ENCODE results near the gene TENM4.
A peak's percentile ranks its signal among the peaks of the same experiment; 100 is the strongest.

The TENM4 gene

GRCh38 chr11:79396001-79396400, 44.8 kb downstream of the TENM4 start:
- no peak overlapping the region for H3K4me3 Mint-ChIP-seq
- peaks cover 43% of the 10 kb centered on the region for H3K4me1 Mint-ChIP-seq
- DNase-seq, result no peak
- peaks cover 4% of the 10 kb centered on the region for H3K27me3 Mint-ChIP-seq (ENCODE audit: low read depth, poor library complexity)
- no peak for TF ChIP-seq CTCF (IDR thresholded peaks at IDR 0.05)
- no peak overlapping the region for H3K27ac Mint-ChIP-seq
- H3K36me3 Mint-ChIP-seq (ENCODE audit: low read depth), result peaks cover 1% of the 10 kb centered on the region
- H3K9me3 Mint-ChIP-seq, result no peaks in the 10 kb centered on the region

DNA sequence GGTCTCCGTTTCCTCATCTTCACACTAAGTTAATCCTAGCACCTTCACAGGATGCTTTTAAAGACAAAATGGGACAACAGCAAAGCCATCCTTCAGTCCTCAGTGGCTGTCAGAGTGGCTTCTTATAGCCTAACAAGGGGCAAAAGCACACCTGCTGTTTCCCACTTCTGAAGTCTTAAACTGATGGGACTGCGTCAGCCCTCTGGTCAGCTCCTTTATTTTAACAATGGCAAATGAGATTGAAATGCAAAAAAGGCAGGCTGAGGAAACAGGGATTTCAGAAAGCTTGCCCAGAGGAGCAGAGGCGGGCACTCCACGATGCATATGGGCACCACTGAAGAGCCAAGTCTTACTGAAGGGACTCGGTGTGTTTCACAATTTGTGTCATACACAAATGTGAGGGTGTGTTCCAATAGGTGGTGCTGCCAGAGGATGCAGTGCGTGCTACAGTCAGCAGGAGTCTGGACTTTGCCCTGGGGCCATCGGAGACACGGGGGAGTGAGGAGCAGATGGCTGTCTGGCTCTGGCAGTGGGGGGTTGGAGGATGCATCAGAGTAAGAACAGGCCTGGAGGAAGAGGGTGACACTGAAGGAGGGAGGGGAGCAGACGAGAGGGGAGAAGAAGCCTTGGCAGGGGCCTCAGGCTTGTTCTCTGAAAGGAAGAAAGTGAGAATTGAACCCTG, 47.3 kb downstream of the TENM4 start:
- H3K27ac Mint-ChIP-seq, result peak overlapping the region; percentile 77
- H3K4me1 Mint-ChIP-seq, result peaks cover 43% of the 10 kb centered on the region
- TF ChIP-seq CTCF (IDR thresholded peaks at IDR 0.05), result no peak
- peaks cover 8% of the 10 kb centered on the region for H3K27me3 Mint-ChIP-seq (ENCODE audit: low read depth, poor library complexity)
- peak; percentile 41 for DNase-seq
- H3K36me3 Mint-ChIP-seq (ENCODE audit: low read depth), result peaks cover 5% of the 10 kb centered on the region
- no peak overlapping the region for H3K4me3 Mint-ChIP-seq
- no peaks in the 10 kb centered on the region for H3K9me3 Mint-ChIP-seq

DNA sequence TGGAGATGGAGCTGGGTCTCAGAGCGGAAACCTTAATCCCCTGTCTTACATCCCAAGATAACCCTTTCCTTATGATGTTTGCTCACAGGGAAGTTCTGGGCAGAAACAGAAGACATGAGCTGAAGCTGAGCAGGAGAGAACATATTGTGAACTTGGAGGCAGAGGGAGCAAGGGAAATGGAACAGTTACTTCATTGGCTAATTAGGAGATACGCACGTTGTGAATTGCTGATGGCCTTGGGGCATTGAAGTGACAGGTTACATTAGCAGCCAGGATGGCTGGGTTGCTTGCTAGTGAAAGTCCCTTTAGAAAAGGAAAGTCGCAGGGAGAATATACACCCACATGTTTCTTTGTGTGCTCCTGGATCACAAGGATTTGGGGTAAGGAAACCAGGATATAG, 48.7 kb downstream of the TENM4 start:
- Mint-ChIP-seq H3K36me3 (ENCODE audit: low read depth) (peaks cover 6% of the 10 kb centered on the region), H3K4me1 (peaks cover 43% of the 10 kb centered on the region), H3K9me3 (no peaks in the 10 kb centered on the region), H3K27ac (no peak overlapping the region), H3K27me3 (ENCODE audit: low read depth, poor library complexity) (peaks cover 8% of the 10 kb centered on the region), H3K4me3 (no peak overlapping the region)
- TF ChIP-seq CTCF (IDR thresholded peaks at IDR 0.05), result no peak
- DNase-seq, result no peak

DNA sequence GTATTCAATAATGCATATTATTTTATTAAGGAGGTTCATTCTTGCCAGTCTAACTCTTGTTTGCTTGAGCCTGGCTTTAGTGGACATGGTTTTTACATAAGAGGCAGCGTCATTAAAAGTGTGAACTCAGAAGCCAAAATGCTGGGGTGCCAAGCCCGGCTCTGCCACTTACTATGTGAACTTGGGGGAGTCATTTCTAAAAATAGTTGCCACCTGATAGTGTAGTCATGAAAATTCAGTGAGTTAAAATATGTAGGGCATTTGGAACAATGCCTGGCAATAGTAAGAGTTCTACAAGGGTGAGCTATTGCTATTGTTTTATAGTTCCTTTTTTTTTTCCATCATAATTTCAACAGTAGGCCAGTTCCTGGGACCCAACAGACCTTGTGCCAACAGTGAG, 49.9 kb downstream of the TENM4 start:
- Mint-ChIP-seq H3K4me1 (peaks cover 34% of the 10 kb centered on the region), H3K27ac (no peak overlapping the region), H3K4me3 (no peak overlapping the region), H3K9me3 (no peaks in the 10 kb centered on the region), H3K27me3 (ENCODE audit: low read depth, poor library complexity) (peaks cover 6% of the 10 kb centered on the region), H3K36me3 (ENCODE audit: low read depth) (peaks cover 6% of the 10 kb centered on the region)
- no peak for TF ChIP-seq CTCF (IDR thresholded peaks at IDR 0.05)
- no peak for DNase-seq

- peaks cover 4% of the 10 kb centered on the region for H3K27me3 Mint-ChIP-seq (ENCODE audit: low read depth, poor library complexity)
- H3K36me3 Mint-ChIP-seq (ENCODE audit: low read depth), result peaks cover 6% of the 10 kb centered on the region
- no peaks in the 10 kb centered on the region for H3K9me3 Mint-ChIP-seq
- no peak for DNase-seq
- TF ChIP-seq CTCF (IDR thresholded peaks at IDR 0.05), result no peak
- peaks cover 29% of the 10 kb centered on the region for H3K4me1 Mint-ChIP-seq
- no peak overlapping the region for H3K27ac Mint-ChIP-seq
- H3K4me3 Mint-ChIP-seq, result no peak overlapping the region
Observed at GRCh38 chr11:79390477-79390876, 50.4 kb downstream of the TENM4 start.

DNA sequence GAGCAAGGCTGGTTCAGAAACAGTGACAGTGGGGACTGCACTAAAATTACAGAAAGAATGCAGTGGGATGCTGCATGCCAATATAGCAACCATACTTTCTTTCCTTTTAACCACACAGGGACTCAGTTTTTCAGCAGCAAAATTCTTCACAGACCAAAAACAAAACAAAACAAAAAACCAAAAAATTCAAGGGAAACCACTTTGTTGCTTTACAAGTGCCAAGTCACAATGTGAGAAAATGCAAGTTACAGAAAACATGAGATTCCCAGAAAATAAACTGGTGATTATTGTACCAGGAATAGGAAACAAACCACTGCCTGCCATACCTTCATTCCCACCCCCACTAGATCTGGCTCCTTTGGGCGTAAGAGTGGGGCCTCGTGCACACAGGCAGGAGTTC, 52.6 kb downstream of the TENM4 start:
- TF ChIP-seq CTCF (IDR thresholded peaks at IDR 0.05), result no peak
- no peak for DNase-seq
- peaks cover 6% of the 10 kb centered on the region for H3K36me3 Mint-ChIP-seq (ENCODE audit: low read depth)
- peaks cover 14% of the 10 kb centered on the region for H3K4me1 Mint-ChIP-seq
- peak overlapping the region; percentile 29 for H3K27ac Mint-ChIP-seq
- H3K4me3 Mint-ChIP-seq, result no peak overlapping the region
- H3K9me3 Mint-ChIP-seq, result no peaks in the 10 kb centered on the region
- H3K27me3 Mint-ChIP-seq (ENCODE audit: low read depth, poor library complexity), result peaks cover 4% of the 10 kb centered on the region

Data from nephron progenitor cell (in vitro differentiated cells).